Epithelial cell of prostate (primary cell): ENCODE measurements around the gene SEC14L2.

Source experiments
- DNase-seq: peaks from one replicate; pipeline ENCODE4 v3.0.0-alpha.2; 2011; ENCODE audit warnings: low read depth, low spot score
- H3K27ac ChIP-seq: fragments of 450-650 bp; 2 replicates; pipeline ENCODE4 v1.5.1; 2017; ENCODE audit warnings: mild to moderate bottlenecking

Gene SEC14L2

DNA sequence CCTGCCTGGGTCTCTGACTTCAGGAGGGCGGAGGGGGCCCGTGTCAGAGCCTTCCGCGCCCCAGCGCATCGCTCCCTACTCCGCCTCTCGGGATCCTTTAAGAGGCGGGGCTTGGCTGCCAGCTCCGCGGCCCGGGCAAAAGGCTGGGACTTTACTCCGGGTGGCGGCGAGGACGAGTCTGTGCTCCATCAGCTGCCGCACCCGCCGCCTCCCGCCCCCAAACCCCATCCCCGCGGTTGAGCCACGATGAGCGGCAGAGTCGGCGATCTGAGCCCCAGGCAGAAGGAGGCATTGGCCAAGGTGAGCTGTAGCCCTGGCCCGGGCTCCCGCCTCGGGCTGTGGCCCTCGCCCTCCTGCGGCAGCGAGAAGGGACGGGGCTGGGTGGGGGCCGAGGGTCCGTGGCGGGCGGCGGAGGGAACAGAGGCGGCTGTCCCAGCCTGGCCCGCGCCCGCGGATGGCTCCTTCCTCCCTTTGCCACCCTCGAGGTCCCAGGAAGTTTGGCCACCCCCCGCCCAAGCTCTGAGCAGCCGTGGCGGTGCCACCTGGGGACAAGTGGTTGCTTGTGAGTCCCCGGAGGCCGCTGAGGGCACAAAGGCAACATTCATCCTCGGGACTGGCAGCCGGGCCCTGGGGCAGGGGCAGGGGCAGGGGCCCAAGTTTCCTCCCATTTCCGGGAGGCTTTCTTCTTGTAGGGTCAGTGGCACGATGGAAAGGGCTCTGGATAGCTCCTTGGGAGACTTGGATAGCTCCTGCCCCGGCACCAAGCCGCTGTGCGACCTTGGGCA, at the start of gene SEC14L2:
Gene SEC14L2, plus strand, starts transcription at position 148 of the 785 bp plus-strand sequence. Its CDS starts 99 bp downstream, at position 247.
- no peak for DNase-seq
- peak within 1 kb of the TSS; percentile 72 for H3K27ac ChIP-seq

DNA sequence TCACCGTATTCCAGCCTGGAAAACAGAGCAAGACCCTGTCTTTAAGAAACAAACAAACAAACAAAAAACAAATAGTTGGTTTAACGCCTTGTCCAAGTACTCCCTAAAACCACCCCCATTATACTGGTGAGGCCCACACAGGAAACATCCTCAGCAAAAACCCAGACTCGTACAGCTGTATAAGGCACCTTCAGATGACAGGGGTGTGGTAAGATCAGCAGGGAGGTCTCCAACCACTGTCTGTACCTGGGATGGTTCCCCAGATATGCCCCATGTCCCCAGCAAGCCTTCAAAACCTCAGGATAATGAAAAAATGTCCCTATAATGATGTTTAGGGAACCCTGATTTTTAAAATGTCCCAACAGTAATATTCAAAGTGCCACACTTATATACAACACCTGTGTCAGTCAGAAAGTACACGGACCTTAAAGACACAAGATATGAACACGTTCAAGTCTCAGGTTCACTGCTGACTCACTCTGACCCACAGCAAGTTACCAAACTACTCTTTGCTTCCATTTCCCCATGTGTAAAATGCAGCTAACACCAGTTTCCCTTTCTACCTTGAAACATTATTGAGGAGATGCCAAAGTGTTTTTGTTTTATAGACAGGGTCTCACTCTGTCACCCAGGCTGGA, 49.4 kb upstream of the SEC14L2 start:
- DNase-seq = no peak
- no peak overlapping the region for H3K27ac ChIP-seq

DNA sequence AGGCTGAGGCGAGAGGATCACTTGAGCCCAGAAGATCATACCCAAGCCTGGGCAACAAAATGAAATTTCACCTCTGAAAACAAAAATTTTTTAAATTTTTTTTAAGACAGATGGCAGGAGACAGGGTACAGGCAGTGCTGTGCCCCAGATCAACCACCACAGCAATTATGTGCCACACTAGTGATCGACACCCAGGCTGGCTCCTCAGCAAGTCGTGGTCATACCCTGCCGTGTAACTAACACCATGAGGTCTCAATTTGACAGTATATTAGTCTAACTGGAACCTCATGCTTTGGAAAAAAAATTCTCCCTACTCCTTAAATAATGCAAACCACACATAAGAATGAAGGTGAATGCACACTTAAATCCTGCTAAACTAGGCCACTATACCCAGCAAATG, 48.4 kb upstream of the SEC14L2 start:
- DNase-seq = no peak
- no peak overlapping the region for H3K27ac ChIP-seq

DNA sequence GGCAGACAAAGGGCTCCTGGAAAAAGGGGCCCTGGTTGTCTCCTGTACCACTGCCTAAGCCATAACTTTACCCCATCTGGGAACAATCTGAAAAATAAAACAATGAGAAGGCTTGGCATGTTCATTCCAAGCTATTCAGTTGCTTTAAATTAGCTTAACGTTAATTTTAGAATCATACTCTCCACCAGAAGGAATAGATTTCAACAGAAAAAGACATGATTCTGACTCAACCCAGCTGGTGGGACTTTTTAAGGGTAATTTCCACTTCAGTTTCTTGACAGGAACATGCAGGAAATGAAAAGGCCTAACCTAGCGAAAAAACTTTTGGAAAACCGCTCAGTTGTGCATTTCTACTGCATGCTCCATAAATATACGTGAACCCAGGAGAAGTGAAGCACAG, 48.0 kb upstream of the SEC14L2 start:
- H3K27ac ChIP-seq = no peak overlapping the region
- no peak for DNase-seq

DNA sequence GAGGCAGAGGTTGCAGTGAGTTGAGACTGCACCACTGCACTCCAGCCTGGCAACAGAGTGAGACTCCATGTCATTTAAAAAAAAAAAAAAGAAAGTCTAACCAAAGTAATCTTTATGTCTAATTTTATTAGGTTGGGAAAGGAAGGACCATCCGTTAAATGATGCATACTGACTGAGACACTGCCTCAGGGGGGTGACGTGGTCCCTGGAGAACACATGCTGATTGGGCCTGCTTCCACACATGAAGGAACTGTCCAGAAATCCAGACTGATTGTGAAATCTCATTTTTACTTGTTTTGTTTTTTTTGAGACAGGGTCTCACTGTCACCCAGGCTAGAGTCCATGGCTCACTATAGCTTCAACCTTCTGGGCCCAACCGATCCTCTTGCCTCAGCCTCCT, 45.6 kb upstream of the SEC14L2 start:
- no peak for DNase-seq
- H3K27ac ChIP-seq = no peak overlapping the region

- no peak for DNase-seq
- no peak overlapping the region for H3K27ac ChIP-seq
These were observed 42.2 kb upstream of the SEC14L2 start for GRCh38 chr22:30354644-30355043.

DNA sequence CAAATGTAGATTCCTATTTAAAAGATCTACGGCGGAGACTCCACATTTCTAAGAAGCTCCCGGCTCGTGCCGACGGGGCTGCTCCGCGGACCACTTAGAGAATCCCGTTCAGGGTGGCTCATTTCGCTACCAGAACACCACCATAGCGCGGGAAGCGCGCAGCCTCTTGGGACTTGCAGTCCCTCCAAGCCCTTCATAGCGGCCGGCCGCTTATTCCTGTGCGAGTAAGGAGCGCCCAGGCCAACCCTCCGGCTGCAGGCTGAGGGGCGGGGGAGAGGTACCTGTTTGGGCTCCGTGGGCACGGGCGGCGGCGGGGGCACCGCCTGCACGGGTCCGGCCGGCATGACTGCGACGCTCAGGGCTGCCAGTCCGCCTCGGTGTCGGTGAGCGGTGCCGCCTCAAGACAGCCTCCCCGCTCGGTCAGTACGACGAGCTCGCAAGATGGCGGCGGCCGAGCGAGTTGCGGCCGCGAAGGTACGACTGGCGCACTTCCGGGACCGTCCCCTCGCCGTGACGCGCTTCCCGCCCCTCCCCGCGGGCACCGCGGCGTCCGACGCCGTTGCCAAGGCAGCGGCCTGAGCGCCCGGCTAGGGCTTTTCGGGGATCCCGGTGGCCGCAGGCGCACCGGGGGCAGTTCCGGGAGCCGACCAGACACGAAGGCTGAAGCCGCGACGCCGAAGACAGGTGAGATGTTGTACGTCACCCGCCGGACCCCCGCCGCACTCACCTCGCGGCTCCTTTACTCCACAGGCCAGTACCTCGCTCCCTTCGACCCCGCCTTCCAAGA, 40.2 kb upstream of the SEC14L2 start, which contains the start of the genes CCDC157 and SF3A1:
Gene CCDC157, plus strand, starts transcription at position 559 of the 787 bp plus-strand sequence. CDS start 8,994 bp downstream, outside the sequence.
Gene SF3A1, minus strand, starts transcription at position 446 of the 787 bp plus-strand sequence. Its CDS starts 102 bp downstream, at position 344.
- peak; percentile 43 for DNase-seq
- peak within 1 kb of the TSS; percentile 76 for H3K27ac ChIP-seq

DNA sequence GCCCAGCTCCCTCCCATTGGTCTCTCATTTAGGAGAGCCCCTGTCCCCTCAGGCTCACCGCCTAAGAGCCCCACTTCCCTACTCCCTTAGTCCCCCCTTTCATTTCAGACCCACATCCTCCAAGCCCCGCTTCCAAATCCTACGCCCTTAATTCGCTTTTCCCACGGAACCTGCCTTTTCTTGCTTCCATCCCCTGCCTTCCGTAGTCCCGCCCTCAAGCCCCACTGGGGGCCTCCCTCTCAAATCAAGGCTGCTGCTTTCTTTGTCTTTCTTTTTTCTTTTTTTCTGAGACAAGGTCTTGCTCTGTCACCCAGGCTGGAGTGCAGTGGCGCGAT, 39.6 kb upstream of the SEC14L2 start:
- no peak overlapping the region for H3K27ac ChIP-seq

DNA sequence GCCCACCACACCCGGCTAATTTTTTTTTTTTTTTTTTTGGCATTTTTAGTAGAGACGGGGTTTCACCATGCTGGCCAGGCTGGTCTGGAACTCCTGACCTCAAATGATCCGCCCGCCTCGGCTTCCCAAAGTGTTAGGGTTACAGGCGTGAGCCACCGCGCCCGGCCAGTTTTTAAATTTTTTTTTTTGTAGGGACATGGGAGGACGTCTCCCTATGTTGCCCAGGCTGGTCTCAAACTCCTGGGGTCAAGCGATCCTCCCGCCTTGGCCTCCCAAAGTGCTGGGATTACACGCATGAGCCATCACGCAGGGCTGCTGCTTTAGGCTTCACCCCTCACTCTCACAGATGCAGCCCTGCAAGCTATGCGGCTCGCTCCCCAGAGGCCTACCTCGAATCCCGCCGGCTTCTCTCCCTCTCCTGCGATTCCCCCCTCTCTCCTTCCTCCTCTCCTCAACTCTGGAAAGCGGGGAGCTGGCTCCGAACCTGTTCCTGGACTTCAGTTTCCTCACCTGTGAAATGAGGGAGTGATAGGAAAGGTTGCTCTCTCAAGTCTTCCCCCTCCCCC, 39.1 kb upstream of the SEC14L2 start:
- no peak overlapping the region for H3K27ac ChIP-seq
- no peak for DNase-seq

More for the DNA sequence above, 39.6 kb upstream of the SEC14L2 start:
- no peak for DNase-seq

- DNase-seq = no peak
- H3K27ac ChIP-seq = no peak overlapping the region
These were observed 38.3 kb upstream of the SEC14L2 start for GRCh38 chr22:30358541-30358940.

DNA sequence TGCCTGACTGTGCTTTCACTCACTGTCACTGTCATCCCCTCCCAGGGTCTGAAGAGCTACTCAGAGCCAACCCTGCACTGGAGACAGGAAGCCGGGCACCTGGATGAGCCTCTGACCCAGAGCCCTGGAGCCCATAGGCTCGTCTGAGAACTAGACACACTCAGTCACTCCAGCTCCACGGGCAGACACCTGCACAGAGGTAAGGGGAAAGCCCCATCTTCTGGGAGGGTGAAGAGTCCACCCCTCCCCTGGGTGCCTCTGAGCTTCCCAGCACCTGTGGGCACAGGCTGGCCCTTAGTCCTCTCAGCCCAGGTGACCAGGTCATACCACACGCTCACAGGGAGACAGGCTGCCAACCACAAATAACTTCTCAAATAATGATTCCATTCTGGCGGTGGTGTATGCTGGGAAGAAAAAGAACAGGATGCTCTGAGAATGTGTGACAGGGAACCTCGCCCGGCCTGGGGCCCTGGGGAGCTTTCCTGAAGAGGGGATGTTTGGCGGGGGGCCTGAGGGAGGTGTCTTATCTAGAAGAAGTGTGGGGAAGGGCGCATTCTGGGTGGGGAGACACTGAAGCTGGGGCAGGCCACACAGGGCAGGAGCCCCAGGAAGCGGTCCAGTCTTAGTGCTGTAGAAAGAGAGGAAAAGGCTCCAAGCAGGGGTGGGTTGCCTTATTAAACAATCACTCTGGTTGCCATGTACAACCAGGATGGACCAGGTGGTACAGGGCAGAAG, 34.7 kb upstream of the SEC14L2 start:
- H3K27ac ChIP-seq = no peak overlapping the region
- no peak for DNase-seq

GRCh38 chr22:30362651-30363281, 34.1 kb upstream of the SEC14L2 start:
- DNase-seq = no peak
- H3K27ac ChIP-seq = no peak overlapping the region

GRCh38 chr22:30365891-30366290, 30.9 kb upstream of the SEC14L2 start:
- DNase-seq = no peak
- H3K27ac ChIP-seq = no peak overlapping the region

GRCh38 chr22:30368420-30368819, 28.4 kb upstream of the SEC14L2 start:
- DNase-seq = no peak
- H3K27ac ChIP-seq = no peak overlapping the region

DNA sequence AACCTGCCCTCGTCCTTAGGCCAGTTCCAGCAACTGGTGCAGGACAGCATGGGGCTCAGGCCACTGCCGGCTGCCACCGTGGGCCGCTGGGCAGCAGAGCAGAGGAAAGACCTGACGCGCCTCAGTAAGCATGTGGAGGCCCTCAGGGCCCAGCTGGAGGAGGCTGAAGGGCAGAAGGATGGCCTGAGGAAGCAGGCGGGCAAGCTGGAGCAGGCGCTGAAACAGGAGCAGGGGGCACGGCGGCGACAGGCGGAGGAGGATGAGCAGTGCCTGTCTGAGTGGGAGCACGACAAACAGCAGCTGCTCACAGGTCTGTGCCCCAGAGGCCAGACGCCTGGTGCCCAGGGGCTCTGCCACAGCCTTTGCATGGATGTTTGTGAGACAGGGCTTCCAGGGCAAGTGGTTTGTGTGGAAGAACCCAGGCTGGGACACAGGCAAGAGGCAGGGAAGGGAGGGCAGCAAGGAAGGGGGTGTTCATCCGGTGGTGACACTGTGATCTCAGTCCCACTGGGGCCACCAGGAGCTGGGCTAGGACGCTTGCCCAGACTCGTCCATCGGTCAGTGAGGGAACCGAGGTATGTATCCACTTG, 26.1 kb upstream of the SEC14L2 start:
- H3K27ac ChIP-seq = no peak overlapping the region
- no peak for DNase-seq

DNA sequence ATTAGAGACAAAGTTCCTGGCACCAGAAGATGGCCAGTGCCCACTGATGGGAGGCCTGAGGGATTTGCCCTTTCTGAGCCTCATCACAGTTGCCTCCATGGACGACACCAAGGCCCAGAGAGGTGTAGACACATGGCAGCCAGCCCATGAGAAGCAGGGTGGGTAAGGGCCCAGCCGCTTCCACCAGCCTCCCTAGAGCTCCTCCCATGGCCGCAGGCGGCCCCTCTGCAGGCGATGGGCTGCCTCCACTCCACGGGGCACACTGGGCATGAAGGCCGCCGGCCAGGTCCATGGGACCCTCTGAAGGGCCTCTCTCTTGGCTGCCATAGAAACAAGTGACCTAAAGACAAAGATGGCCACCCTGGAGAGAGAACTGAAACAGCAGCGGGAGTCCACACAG, 25.5 kb upstream of the SEC14L2 start:
- DNase-seq = no peak
- no peak overlapping the region for H3K27ac ChIP-seq

- no peak for DNase-seq
- H3K27ac ChIP-seq = no peak overlapping the region
These were observed 24.8 kb upstream of the SEC14L2 start for GRCh38 chr22:30371981-30372380.

GRCh38 chr22:30372915-30373314, 23.9 kb upstream of the SEC14L2 start:
- H3K27ac ChIP-seq = no peak overlapping the region
- DNase-seq = no peak
